GM18951 (cell line): Measurements from ENCODE around the gene SOBP.

ENCODE experiments used
- POLR2A ChIP-seq: IDR thresholded peaks from 4 replicates; pipeline ENCODE4 v1.6.1; 2011; ENCODE audit warnings: mild to moderate bottlenecking; ENCODE audit not compliant: insufficient read length, insufficient read depth; ENCODE audit errors: extremely low read depth
- in situ Hi-C: fragments of 300-500 bp; cut with MboI; formaldehyde crosslinking; loops from one replicate; pipeline ENCODE4 v1.12.0; 2022; ENCODE audit warnings: low sequenced_read_pairs, mixed read lengths, inconsistent platforms; ENCODE audit not compliant: unreplicated experiment

Gene SOBP

GRCh38 chr6:107662333-107662732 is 172.4 kb downstream of the SOBP start:
- no peak for TF ChIP-seq POLR2A
- in situ Hi-C loops, result no loop called here

- no peak for TF ChIP-seq POLR2A
- in situ Hi-C loops, result no loop called here
Observed at GRCh38 chr6:107663308-107663707, 173.4 kb downstream of the SOBP start.

GRCh38 chr6:107665382-107665781 is 175.5 kb downstream of the SOBP start:
- TF ChIP-seq POLR2A, result no peak
- in situ Hi-C loops, result no loop called here

DNA sequence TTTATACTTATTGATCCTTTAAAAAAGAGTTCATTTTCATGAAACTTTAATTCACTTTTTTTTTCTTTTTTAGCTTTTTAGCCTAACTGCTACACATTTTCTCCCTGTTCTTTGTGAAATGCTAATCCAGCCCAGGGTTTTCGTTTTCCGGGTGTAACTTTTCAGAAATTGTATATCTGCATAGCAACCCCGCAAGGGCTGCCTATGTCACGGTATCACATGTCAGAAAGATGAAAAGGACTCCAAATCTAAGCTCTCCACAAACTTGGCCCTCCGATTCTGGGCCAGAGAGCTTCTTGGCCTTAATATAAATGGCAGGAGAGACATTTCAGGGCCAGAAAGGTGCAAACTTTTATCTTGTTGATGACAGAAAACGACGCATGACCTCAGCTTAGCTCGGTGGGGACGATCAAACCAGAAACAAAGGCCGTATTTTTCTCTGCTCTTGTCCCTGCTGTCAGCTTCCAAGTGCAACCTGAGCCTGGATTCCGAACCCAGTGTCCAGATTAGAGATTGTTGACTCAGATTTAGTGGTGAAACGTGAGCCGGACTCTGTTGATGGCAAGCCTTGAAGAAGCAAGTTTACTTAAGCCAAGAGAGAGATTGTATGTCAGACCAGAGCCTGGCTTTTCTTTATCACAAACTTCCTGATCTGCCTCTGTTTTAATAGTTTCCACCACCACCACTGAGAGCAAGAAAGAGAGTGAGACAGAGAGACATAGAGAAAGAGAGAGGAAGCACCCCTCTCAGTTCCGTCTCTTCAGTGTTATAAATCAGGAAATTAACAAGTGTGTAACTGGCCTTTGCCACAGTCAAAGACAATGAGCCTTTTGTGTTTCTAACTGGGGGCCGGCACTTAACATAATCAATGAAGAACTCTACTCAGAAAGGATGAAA is 176.4 kb downstream of the SOBP start:
- TF ChIP-seq POLR2A, result no peak
- in situ Hi-C loops, result no loop called here

GRCh38 chr6:107666981-107667601 is 177.2 kb downstream of the SOBP start:
- in situ Hi-C loops, result no loop called here

GRCh38 chr6:107667790-107668189 is 177.9 kb downstream of the SOBP start:
- in situ Hi-C loops, result no loop called here
- TF ChIP-seq POLR2A, result no peak

More at GRCh38 chr6:107666981-107667601, 177.2 kb downstream of the SOBP start:
- no peak for TF ChIP-seq POLR2A

GRCh38 chr6:107668743-107669474 is 179.0 kb downstream of the SOBP start:
- TF ChIP-seq POLR2A, result no peak
- in situ Hi-C loops, result no loop called here

GRCh38 chr6:107670792-107671199 is 180.9 kb downstream of the SOBP start:
- in situ Hi-C loops, result no loop called here

GRCh38 chr6:107673076-107673494 is 183.2 kb downstream of the SOBP start:
- TF ChIP-seq POLR2A, result no peak
- in situ Hi-C loops, result no loop called here

More at GRCh38 chr6:107670792-107671199, 180.9 kb downstream of the SOBP start:
- TF ChIP-seq POLR2A, result no peak

- TF ChIP-seq POLR2A, result no peak
- in situ Hi-C loops, result no loop called here
Observed at GRCh38 chr6:107674995-107675738, 185.2 kb downstream of the SOBP start.

GRCh38 chr6:107676042-107676441 is 186.1 kb downstream of the SOBP start:
- in situ Hi-C loops, result no loop called here
- no peak for TF ChIP-seq POLR2A

- in situ Hi-C loops, result no loop called here
- TF ChIP-seq POLR2A, result no peak
Observed at GRCh38 chr6:107677399-107677798, 187.5 kb downstream of the SOBP start.

DNA sequence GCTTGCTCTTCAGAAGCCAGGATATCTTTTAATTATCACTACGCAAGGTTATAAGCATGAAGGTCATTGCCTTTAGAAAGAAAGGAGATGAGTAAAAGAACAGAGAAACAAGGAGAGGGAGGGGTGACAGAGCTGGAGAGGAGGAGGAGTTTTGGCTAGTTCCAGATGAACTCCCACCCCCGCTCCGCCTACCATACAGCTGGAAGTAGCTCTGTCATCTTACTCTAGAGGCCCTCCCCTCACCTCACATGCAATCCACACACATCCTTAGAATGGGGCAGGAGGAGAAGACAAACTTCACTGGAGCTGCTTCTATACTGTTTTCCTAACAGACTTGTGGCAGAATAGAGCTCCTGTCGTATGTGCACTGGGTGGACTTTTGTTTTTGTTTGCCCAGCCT is 189.5 kb downstream of the SOBP start:
- in situ Hi-C loops, result no loop called here
- TF ChIP-seq POLR2A, result no peak
